Glutamatergic neuron (in vitro differentiated cells): ENCODE results near the gene EIF1AX. TPM values are rescaled to one million over a fixed set of nuclear protein-coding genes. Genes with fewer than 3 reads are reported as not detected.

Experiments used
- DNase-seq: peaks from one replicate; pipeline ENCODE4 v3.0.0; 2022
- H3K27ac Mint-ChIP-seq: one replicate; pipeline ENCODE4 v1.8.0; 2020; ENCODE audit warnings: mild to moderate bottlenecking, mixed read lengths, inconsistent platforms; ENCODE audit not compliant: unreplicated experiment
- H3K27me3 Mint-ChIP-seq: one replicate; pipeline ENCODE4 v1.8.0; 2020; ENCODE audit warnings: mild to moderate bottlenecking, moderate library complexity, mixed read lengths, inconsistent platforms; ENCODE audit not compliant: unreplicated experiment
- H3K36me3 Mint-ChIP-seq: one replicate; pipeline ENCODE4 v1.8.0; 2020; ENCODE audit warnings: mild to moderate bottlenecking, mixed read lengths, inconsistent platforms; ENCODE audit not compliant: unreplicated experiment
- H3K4me1 Mint-ChIP-seq: one replicate; pipeline ENCODE4 v1.8.0; 2020; ENCODE audit warnings: mild to moderate bottlenecking, low read depth, mixed read lengths, inconsistent platforms; ENCODE audit not compliant: unreplicated experiment
- H3K4me3 Mint-ChIP-seq: one replicate; pipeline ENCODE4 v1.8.0; 2020; ENCODE audit warnings: mild to moderate bottlenecking, mixed read lengths, inconsistent platforms; ENCODE audit not compliant: unreplicated experiment
- H3K9me3 Mint-ChIP-seq: one replicate; pipeline ENCODE4 v1.8.0; 2020; ENCODE audit warnings: mild to moderate bottlenecking, moderate library complexity, mixed read lengths, inconsistent platforms; ENCODE audit not compliant: unreplicated experiment
- total RNA-seq: library from RNA; stranded (reverse); fragmentation: NEBNext Ultra II Directional; extraction: Animal tissue kit (Norgen Biotek cat#: 25700); gene quantifications from one replicate; pipeline ENCODE4 v1.2.1, GENCODE V29; 2021; ENCODE audit not compliant: unreplicated experiment
- TF ChIP-seq, protein P1 (sequence below): fragments of 200-600 bp; sonication (generic); IDR thresholded peaks from one replicate; pipeline ENCODE4 v1.5.0; 2021; ENCODE audit not compliant: partially characterized antibody, unreplicated experiment

The EIF1AX gene
- total RNA-seq, 1 donor from 2014 or later: 107 TPM

DNA sequence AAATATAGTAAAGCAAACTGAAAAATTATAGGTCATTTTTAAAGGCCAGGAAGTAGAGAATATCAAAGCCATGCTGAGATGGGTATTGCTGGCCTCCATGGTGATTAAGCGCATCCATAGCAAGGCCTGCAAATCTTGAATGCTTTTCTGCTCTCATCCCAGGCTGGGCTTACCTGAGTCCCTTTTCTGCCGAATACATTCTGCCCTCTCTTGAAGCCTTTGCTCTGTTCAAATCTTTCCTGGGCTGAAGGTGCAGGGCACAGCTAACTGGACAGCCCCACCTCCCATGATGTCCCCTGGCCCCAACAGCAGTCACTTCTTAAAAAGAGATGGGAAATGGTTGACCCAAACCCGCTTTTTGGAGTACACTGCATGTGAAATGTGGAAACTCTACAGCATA is 10.1 kb upstream of the EIF1AX start:
- Mint-ChIP-seq H3K4me1 (no peaks in the 10 kb centered on the region), H3K4me3 (no peak overlapping the region), H3K27me3 (no peaks in the 10 kb centered on the region), H3K9me3 (no peaks in the 10 kb centered on the region), H3K36me3 (no peaks in the 10 kb centered on the region), H3K27ac (no peak overlapping the region)
- TF ChIP-seq, protein P1, sequence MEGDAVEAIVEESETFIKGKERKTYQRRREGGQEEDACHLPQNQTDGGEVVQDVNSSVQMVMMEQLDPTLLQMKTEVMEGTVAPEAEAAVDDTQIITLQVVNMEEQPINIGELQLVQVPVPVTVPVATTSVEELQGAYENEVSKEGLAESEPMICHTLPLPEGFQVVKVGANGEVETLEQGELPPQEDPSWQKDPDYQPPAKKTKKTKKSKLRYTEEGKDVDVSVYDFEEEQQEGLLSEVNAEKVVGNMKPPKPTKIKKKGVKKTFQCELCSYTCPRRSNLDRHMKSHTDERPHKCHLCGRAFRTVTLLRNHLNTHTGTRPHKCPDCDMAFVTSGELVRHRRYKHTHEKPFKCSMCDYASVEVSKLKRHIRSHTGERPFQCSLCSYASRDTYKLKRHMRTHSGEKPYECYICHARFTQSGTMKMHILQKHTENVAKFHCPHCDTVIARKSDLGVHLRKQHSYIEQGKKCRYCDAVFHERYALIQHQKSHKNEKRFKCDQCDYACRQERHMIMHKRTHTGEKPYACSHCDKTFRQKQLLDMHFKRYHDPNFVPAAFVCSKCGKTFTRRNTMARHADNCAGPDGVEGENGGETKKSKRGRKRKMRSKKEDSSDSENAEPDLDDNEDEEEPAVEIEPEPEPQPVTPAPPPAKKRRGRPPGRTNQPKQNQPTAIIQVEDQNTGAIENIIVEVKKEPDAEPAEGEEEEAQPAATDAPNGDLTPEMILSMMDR: no peak
- DNase-seq: no peak

DNA sequence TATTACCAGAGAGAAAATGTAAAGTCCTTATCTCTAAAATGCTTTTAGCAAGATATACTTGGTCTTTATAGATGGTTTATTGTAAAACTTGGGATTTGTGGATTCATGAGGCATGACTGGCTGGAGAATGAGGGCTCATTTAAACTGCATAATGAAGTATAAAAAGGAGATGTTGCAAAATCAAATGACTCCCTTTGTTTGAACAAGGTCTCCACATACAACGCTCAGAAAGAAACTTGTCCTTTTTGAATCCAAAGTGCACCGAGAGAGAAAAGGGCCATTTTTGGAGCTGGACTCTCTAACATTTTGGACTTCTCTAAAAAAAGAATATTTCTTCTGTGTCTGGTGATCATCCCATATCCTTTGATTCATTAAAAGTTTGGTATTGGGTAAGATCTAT is 7.7 kb upstream of the EIF1AX start:
- Mint-ChIP-seq H3K27ac (no peak overlapping the region), H3K4me3 (no peak overlapping the region), H3K4me1 (no peaks in the 10 kb centered on the region), H3K36me3 (no peaks in the 10 kb centered on the region), H3K27me3 (no peaks in the 10 kb centered on the region), H3K9me3 (no peaks in the 10 kb centered on the region)
- no peak for DNase-seq
- TF ChIP-seq, protein P1: no peak

DNA sequence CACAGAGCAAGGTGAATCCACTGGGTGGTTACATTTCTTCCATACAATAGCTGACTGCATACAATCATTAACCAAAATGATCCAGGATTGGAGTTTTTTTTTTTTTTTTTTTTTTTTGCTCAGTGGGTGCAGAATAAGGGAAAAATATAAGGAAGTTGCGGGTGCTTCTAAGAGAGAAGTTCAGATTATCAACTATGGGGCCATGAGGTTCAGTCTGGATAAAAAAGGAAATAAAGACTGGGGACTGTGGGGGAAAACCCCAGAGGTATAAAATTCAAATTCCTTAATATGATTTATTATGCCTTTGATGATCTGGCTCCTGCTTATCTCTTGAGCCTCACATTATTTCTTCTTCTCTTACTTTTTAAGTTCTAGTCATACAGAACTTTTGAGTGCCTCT is 5.9 kb upstream of the EIF1AX start:
- Mint-ChIP-seq H3K27ac (no peak overlapping the region), H3K36me3 (no peaks in the 10 kb centered on the region), H3K9me3 (peaks cover 2% of the 10 kb centered on the region), H3K4me3 (no peak overlapping the region), H3K27me3 (no peaks in the 10 kb centered on the region), H3K4me1 (no peaks in the 10 kb centered on the region)
- no peak for DNase-seq
- TF ChIP-seq, protein P1: no peak

DNA sequence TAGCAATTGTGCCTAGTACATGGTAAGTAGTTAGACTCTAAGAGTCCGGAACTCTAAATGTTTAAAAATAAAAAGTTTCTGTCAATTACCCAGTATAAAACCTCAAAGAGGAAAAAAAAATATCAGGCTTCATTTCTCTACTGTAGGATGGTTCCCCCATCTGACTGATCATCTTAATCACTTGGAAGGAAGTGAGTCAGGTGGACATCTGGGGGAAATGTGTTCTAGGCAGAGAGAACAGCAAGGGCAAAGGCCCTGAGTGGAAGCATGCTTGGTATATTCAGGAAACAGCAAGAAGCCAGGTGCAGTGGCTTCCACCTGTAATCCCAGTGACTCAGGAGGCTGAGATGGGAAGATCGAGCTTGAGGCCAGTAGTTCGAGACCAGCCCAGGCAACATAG is 2.9 kb upstream of the EIF1AX start:
- no peak for DNase-seq
- H3K27me3 Mint-ChIP-seq: no peaks in the 10 kb centered on the region
- peaks cover 3% of the 10 kb centered on the region for H3K4me1 Mint-ChIP-seq
- TF ChIP-seq, protein P1: no peak
- no peak overlapping the region for H3K4me3 Mint-ChIP-seq
- H3K27ac Mint-ChIP-seq: no peak overlapping the region
- H3K36me3 Mint-ChIP-seq: no peaks in the 10 kb centered on the region
- H3K9me3 Mint-ChIP-seq: peaks cover 2% of the 10 kb centered on the region

DNA sequence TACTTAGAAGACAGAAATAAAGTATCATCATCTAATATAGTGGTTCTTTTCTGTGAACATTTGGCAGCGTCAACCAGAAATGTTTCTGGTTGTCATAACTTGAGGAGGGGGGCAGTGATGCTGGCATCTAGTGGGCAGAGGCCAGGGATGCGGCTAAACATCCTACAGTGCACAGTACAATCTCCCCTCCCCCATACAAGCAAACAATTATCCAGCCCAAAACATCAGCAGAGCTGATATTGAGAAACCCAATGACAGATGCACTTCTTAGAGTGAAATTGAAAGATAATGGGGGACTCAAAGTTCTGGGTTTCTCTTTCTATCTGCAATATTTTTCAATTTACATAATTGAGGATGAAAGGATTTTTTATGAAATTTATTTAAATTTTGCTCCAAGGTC is 1.9 kb upstream of the EIF1AX start:
- H3K36me3 Mint-ChIP-seq: no peaks in the 10 kb centered on the region
- TF ChIP-seq, protein P1: no peak
- peaks cover 2% of the 10 kb centered on the region for H3K9me3 Mint-ChIP-seq
- no peaks in the 10 kb centered on the region for H3K27me3 Mint-ChIP-seq
- H3K27ac Mint-ChIP-seq: no peak overlapping the region
- DNase-seq: no peak
- no peak overlapping the region for H3K4me3 Mint-ChIP-seq
- peaks cover 7% of the 10 kb centered on the region for H3K4me1 Mint-ChIP-seq
